ENCODE results near the gene MEIS2. TPM values are rescaled to one million over a fixed set of nuclear protein-coding genes. Genes with fewer than 3 reads are reported as not detected.

MEIS2 gene
- total and polyA plus RNA-seq, 2 donors (not counting 3 experiments of a cell fraction or from before 2014, with no cell fraction given), result 22.5 to 26.2 TPM

DNA sequence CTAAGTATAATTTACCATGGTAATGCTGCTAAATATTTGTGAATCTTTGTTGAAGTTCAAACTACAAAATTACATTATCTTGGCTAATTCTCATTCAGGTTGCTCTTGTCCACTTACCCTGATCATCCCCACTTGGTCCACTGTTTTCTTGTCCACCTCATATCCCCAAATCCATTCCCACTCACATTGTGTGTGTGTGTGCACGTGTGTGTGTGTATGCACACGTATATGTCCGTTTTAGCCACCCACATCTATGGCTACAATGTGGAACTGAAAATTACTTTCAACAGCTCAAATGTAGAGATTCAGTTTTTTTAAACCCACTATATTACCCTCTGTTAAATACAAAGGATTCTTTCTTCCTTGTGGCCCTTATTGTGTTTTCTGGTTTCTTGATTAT lies 15.2 kb upstream of the MEIS2 start:
- Histone ChIP-seq H3K9me3 (replicated peaks; ENCODE audit: control insufficient read depth, insufficient read depth, low read length) (no peaks in the 10 kb centered on the region), H3K79me2 (ENCODE audit: control insufficient read depth, insufficient read depth, low read length) (no peaks in the 10 kb centered on the region), H3K4me1 (ENCODE audit: control insufficient read depth, extremely low read depth, insufficient read depth, low read length) (peaks cover 1% of the 10 kb centered on the region), H3K9ac (replicated peaks; ENCODE audit: extremely low read depth, insufficient read depth, low read length) (no peak overlapping the region), H3K9me1 (replicated peaks; ENCODE audit: control insufficient read depth, extremely low read depth, insufficient read depth, low read length) (no peaks in the 10 kb centered on the region), H3K27me3 (ENCODE audit: control insufficient read depth in 2 of 2, insufficient read depth in 2 of 2, low read length in 2 of 2) (peaks cover 19 to 34% of the 10 kb centered on the region in 2 experiments), H3K27ac (ENCODE audit: insufficient read depth, low read depth, low read length) (no peak overlapping the region), H3K4me2 (ENCODE audit: insufficient read depth, low read length) (no peak overlapping the region), H2AFZ (ENCODE audit: low read depth, low read length) (no peak overlapping the region), H3K36me3 (ENCODE audit: control insufficient read depth in 2 of 2, extremely low read depth in 1 of 2, insufficient read depth in 2 of 2, low read length in 2 of 2) (no peaks in the 10 kb centered on the region), H3K4me3 (replicated peaks in 1 of 3; ENCODE audit: insufficient read depth in 1 of 3, low read depth in 1 of 3, low read length in 3 of 3) (no peak overlapping the region), H4K20me1 (replicated peaks; ENCODE audit: control insufficient read depth, extremely low read depth, insufficient read depth, low read length) (no peaks in the 10 kb centered on the region)
- no TSS peak for BruUV-seq (replicated peaks)
- CTCF ChIA-PET, result no interaction called here
- DNase-seq (ENCODE audit: low read depth, low spot score) (no peak), FAIRE-seq (no peak)
- TF ChIP-seq, protein P1, sequence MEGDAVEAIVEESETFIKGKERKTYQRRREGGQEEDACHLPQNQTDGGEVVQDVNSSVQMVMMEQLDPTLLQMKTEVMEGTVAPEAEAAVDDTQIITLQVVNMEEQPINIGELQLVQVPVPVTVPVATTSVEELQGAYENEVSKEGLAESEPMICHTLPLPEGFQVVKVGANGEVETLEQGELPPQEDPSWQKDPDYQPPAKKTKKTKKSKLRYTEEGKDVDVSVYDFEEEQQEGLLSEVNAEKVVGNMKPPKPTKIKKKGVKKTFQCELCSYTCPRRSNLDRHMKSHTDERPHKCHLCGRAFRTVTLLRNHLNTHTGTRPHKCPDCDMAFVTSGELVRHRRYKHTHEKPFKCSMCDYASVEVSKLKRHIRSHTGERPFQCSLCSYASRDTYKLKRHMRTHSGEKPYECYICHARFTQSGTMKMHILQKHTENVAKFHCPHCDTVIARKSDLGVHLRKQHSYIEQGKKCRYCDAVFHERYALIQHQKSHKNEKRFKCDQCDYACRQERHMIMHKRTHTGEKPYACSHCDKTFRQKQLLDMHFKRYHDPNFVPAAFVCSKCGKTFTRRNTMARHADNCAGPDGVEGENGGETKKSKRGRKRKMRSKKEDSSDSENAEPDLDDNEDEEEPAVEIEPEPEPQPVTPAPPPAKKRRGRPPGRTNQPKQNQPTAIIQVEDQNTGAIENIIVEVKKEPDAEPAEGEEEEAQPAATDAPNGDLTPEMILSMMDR (IDR thresholded peaks at IDR 0.05; ENCODE audit: extremely low read depth in 1 of 2, insufficient read depth in 1 of 2, low read depth in 1 of 2, low read length in 2 of 2), result no peak
- TF ChIP-seq POLR2AphosphoS5 (IDR thresholded peaks at IDR 0.05; ENCODE audit: insufficient read depth, low read depth, low read length) (no peak), POLR2A (IDR thresholded peaks at IDR 0.05; ENCODE audit: low read depth, low read length) (no peak), EZH2 (IDR thresholded peaks at IDR 0.05; ENCODE audit: borderline replicate concordance, low read depth, low read length, severe bottlenecking) (no peak), MYC (IDR thresholded peaks at IDR 0.05; ENCODE audit: low read depth, low read length) (no peak), JUN (IDR thresholded peaks at IDR 0.05; ENCODE audit: borderline replicate concordance, insufficient read depth, insufficient read length, low read depth) (no peak), GATA2 (IDR thresholded peaks at IDR 0.05; ENCODE audit: insufficient read depth, insufficient read length, low read depth, low read length) (no peak), FOS (IDR thresholded peaks at IDR 0.05; ENCODE audit: borderline replicate concordance, insufficient read depth, low read length) (no peak)
- TF ChIP-seq, protein P2, sequence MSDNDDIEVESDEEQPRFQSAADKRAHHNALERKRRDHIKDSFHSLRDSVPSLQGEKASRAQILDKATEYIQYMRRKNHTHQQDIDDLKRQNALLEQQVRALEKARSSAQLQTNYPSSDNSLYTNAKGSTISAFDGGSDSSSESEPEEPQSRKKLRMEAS (IDR thresholded peaks at IDR 0.05; ENCODE audit: insufficient read depth, insufficient read length), result no peak
- POLR2A ChIA-PET, result no interaction called here
- intact Hi-C loops (cut with micrococcal nuclease) (no loop called here), dilution Hi-C loops (cut with MboI; ENCODE audit: extremely low pct_ligation_motif_present, low sequenced_read_pairs) (no loop called here)
